Measurements from ENCODE around the gene TP53BP2.

Gene TP53BP2

GRCh38 chr1:223861904-223862303 is 16.2 kb upstream of the TP53BP2 start:
- no peak overlapping the region for H3K4me3 ChIP-seq (ENCODE audit: low read depth, low read length)
- TF ChIP-seq CTCF (IDR thresholded peaks at IDR 0.05; ENCODE audit: borderline replicate concordance, insufficient read depth, low read depth, low read length), result no peak

DNA sequence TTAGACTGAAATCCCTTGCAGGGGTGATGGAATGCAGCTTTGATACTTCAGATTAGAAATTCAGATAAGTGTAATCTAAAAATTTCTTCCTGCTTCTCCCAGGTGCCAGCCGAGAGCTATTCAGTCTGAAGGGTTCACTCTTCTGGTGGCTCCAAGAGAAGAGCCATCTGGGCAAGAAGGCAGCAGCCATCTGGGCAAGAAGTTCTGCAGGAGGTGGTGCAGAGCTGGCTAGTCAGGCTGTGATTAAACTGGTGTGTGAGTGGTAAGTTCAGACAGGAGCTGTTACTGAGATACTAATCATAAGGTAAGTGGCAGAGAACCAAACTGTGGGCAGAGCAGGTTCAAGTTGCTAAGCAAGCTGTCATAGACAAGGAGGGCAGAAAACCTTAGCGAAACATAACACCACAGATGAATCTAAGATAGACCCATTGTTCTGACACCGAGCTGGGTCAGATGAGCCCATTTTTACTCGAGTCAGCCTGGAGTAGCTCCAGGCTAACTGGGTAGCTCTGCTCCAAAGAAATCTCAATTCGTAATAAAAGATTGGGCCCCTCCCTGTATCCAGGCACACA is 14.4 kb upstream of the TP53BP2 start:
- TF ChIP-seq CTCF (IDR thresholded peaks at IDR 0.05; ENCODE audit: borderline replicate concordance, insufficient read depth, low read depth, low read length), result no peak

DNA sequence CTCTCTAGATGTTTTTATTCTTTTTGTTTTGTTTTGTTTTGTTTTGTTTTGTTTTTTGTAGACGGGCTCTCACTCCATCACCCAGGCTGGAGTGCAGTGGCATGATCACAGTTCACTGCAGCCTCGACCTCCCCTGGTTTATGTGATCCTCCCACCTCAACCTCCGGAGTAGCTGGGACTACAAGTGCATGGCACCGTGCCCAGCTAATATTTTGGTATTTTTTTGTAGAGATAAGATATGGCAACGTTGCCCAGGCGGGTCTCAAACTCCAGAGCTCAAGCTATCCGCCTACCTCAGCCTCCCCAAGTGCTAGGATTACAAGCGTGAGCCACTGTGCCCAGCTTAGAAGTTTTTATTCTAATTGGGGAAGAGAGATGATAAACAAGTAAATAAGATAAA is 13.3 kb upstream of the TP53BP2 start:
- TF ChIP-seq CTCF (IDR thresholded peaks at IDR 0.05; ENCODE audit: borderline replicate concordance, insufficient read depth, low read depth, low read length), result no peak
- no peak overlapping the region for H3K4me3 ChIP-seq (ENCODE audit: low read depth, low read length)

More for the DNA sequence above, 14.4 kb upstream of the TP53BP2 start:
- no peak overlapping the region for H3K4me3 ChIP-seq (ENCODE audit: low read depth, low read length)

DNA sequence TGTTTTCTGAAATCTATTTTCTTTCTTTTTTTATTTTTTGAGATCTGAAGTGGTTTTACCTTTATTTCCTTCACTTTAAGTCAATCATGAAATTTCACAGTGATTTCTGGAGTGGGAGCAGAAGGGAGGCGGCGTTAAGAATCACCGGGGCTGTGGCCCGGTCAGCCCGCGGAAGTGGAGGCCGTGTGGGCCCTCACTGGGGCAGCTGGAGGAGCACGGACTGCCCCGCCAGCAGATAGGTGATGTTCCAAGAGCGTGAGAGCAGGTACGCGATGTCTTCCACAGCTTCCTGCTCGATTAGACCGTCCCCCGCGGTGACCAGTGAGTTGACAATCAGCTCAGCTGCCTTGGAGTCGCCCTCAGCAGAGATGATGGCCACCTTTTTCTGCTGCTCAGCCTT is 10.6 kb upstream of the TP53BP2 start:
- no peak overlapping the region for H3K4me3 ChIP-seq (ENCODE audit: low read depth, low read length)
- no peak for TF ChIP-seq CTCF (IDR thresholded peaks at IDR 0.05; ENCODE audit: borderline replicate concordance, insufficient read depth, low read depth, low read length)

GRCh38 chr1:223853748-223854147 is 8.0 kb upstream of the TP53BP2 start:
- no peak overlapping the region for H3K4me3 ChIP-seq (ENCODE audit: low read depth, low read length)
- no peak for TF ChIP-seq CTCF (IDR thresholded peaks at IDR 0.05; ENCODE audit: borderline replicate concordance, insufficient read depth, low read depth, low read length)

DNA sequence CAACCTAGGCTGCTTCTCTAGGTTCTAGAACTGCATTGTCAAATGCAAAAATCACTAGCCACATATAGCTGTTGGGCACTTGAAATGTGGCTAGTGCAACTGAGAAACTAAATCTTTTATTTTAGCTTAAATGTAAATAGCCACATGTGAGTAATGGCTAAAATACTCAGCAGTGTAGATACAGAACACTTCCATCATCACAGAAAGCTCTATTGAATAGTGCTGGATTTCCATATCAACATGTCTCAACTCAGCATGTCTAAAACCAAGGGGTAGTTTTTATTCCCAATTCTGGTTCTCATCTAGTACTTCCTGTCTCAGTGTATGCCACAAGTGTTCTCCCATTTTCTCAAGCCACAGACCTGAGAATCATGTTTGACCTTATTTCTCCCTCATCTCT is 7.5 kb upstream of the TP53BP2 start:
- no peak overlapping the region for H3K4me3 ChIP-seq (ENCODE audit: low read depth, low read length)
- no peak for TF ChIP-seq CTCF (IDR thresholded peaks at IDR 0.05; ENCODE audit: borderline replicate concordance, insufficient read depth, low read depth, low read length)

DNA sequence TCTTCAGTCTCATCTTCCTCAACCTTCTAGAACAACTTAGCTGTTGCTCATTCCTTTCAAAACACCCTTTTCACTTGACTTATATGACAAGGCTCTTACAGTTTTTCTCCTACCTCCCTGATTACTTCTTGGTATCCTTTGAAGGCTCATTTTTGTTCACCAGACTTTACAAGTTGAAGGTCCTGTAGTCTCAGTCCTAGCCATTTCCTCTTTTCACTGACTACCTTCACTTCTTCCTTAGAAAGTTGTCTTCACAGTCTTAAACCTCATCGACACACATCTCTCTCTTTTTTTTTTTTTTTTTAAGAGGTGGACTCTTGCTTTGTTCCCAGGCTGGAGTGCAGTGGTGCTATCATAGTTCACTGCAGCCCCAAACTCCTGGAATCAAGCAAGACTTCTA is 6.6 kb upstream of the TP53BP2 start:
- TF ChIP-seq CTCF (IDR thresholded peaks at IDR 0.05; ENCODE audit: borderline replicate concordance, insufficient read depth, low read depth, low read length), result no peak
- H3K4me3 ChIP-seq (ENCODE audit: low read depth, low read length), result no peak overlapping the region

All from GM12875 (cell line).